ENCODE data around the gene FADS1. TPM values are rescaled to one million over a fixed set of nuclear protein-coding genes. Genes with fewer than 3 reads are reported as not detected.
A peak's percentile ranks its signal among the peaks of the same experiment; 100 is the strongest.

The FADS1 gene
- total RNA-seq, 1 experiment from 2014 or later: 105 TPM

DNA sequence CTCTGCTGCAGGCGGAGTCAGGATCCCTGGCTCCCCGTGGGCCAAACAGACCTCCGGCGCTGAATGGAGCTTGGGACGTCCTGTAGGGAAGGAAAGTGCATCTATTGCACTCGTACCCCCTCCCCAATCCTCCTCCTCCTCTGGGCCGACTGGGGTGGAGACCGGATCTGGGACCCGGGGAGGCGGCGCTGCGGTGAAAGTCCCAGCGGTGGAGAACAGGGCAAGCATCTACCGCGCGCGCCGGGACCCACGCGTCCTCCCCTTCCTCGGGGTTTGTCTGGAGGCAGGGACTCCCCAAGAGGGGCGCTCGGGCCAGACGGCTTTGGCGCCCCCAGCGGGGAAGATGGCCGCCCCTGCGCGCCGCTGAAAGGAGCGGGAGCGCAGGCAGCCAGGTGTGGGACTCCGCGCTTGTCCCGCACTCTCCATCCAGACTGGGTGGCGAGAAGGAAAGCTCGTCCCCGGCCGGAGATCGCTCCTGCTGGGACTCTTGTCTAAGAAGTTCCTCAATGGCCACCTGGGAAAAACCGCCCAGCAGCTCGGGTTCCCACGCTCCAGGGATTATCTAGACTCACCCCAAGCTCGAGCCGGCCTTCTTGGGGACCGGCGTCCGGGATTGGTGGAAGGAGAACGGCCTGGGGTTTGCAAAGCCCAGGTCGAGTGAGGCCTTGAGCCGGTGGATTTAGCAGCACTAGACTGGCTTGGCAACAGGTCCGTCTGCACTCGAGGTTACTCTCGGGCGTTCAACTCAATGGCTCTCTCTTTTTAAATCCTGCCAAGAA lies 12.0 kb upstream of the FADS1 start (continued):
- TF ChIP-seq, protein P1, sequence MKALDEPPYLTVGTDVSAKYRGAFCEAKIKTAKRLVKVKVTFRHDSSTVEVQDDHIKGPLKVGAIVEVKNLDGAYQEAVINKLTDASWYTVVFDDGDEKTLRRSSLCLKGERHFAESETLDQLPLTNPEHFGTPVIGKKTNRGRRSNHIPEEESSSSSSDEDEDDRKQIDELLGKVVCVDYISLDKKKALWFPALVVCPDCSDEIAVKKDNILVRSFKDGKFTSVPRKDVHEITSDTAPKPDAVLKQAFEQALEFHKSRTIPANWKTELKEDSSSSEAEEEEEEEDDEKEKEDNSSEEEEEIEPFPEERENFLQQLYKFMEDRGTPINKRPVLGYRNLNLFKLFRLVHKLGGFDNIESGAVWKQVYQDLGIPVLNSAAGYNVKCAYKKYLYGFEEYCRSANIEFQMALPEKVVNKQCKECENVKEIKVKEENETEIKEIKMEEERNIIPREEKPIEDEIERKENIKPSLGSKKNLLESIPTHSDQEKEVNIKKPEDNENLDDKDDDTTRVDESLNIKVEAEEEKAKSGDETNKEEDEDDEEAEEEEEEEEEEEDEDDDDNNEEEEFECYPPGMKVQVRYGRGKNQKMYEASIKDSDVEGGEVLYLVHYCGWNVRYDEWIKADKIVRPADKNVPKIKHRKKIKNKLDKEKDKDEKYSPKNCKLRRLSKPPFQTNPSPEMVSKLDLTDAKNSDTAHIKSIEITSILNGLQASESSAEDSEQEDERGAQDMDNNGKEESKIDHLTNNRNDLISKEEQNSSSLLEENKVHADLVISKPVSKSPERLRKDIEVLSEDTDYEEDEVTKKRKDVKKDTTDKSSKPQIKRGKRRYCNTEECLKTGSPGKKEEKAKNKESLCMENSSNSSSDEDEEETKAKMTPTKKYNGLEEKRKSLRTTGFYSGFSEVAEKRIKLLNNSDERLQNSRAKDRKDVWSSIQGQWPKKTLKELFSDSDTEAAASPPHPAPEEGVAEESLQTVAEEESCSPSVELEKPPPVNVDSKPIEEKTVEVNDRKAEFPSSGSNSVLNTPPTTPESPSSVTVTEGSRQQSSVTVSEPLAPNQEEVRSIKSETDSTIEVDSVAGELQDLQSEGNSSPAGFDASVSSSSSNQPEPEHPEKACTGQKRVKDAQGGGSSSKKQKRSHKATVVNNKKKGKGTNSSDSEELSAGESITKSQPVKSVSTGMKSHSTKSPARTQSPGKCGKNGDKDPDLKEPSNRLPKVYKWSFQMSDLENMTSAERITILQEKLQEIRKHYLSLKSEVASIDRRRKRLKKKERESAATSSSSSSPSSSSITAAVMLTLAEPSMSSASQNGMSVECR (CRISPR knock-in tag; IDR thresholded peaks at IDR 0.05; ENCODE audit: borderline replicate concordance): peak; percentile 57; the same call in 1 of the 2 replicates
- TF ChIP-seq JUN (CRISPR knock-in tag; IDR thresholded peaks at IDR 0.05) (peak; percentile 40; the same call in 1 of the 2 replicates), MYBL2 (CRISPR knock-in tag; IDR thresholded peaks at IDR 0.05) (peak; percentile 70; the same call in 1 of the 2 replicates), ZNF263 (CRISPR knock-in tag; IDR thresholded peaks at IDR 0.05; ENCODE audit: low read depth) (no peak), FOXK1 (CRISPR knock-in tag; IDR thresholded peaks at IDR 0.05) (no peak), ETV6 (CRISPR knock-in tag; IDR thresholded peaks at IDR 0.05) (0 out of 2 replicates have a peak, but pooled peaks have one; percentile 34), SP1 (CRISPR knock-in tag; conservative IDR thresholded peaks at IDR 0.05) (no peak; the same call in 1 of the 2 replicates), EMX1 (CRISPR knock-in tag; IDR thresholded peaks at IDR 0.05) (no peak), OVOL2 (CRISPR knock-in tag; IDR thresholded peaks at IDR 0.05; ENCODE audit: borderline replicate concordance) (no peak), ESRRA (CRISPR knock-in tag; IDR thresholded peaks at IDR 0.05; ENCODE audit: borderline replicate concordance) (no peak), GTF2I (CRISPR knock-in tag; conservative IDR thresholded peaks at IDR 0.05) (no peak), NFYB (CRISPR knock-in tag; conservative IDR thresholded peaks at IDR 0.05; ENCODE audit: low read depth) (no peak), NR2C2 (CRISPR knock-in tag; IDR thresholded peaks at IDR 0.05) (no peak), SOX15 (CRISPR knock-in tag; IDR thresholded peaks at IDR 0.05) (no peak), NR1H2 (CRISPR knock-in tag; IDR thresholded peaks at IDR 0.05) (no peak), ZNF423 (CRISPR knock-in tag; IDR thresholded peaks at IDR 0.05) (no peak)
- TF ChIP-seq, protein P2, sequence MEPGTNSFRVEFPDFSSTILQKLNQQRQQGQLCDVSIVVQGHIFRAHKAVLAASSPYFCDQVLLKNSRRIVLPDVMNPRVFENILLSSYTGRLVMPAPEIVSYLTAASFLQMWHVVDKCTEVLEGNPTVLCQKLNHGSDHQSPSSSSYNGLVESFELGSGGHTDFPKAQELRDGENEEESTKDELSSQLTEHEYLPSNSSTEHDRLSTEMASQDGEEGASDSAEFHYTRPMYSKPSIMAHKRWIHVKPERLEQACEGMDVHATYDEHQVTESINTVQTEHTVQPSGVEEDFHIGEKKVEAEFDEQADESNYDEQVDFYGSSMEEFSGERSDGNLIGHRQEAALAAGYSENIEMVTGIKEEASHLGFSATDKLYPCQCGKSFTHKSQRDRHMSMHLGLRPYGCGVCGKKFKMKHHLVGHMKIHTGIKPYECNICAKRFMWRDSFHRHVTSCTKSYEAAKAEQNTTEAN (CRISPR knock-in tag; IDR thresholded peaks at IDR 0.05): 0 out of 2 replicates have a peak, but pooled peaks have one; percentile 33
- TF ChIP-seq, protein P3, sequence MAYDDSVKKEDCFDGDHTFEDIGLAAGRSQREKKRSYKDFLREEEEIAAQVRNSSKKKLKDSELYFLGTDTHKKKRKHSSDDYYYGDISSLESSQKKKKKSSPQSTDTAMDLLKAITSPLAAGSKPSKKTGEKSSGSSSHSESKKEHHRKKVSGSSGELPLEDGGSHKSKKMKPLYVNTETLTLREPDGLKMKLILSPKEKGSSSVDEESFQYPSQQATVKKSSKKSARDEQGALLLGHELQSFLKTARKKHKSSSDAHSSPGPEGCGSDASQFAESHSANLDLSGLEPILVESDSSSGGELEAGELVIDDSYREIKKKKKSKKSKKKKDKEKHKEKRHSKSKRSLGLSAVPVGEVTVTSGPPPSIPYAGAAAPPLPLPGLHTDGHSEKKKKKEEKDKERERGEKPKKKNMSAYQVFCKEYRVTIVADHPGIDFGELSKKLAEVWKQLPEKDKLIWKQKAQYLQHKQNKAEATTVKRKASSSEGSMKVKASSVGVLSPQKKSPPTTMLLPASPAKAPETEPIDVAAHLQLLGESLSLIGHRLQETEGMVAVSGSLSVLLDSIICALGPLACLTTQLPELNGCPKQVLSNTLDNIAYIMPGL (CRISPR knock-in tag; IDR thresholded peaks at IDR 0.05): peak; percentile 65; the same call in 1 of the 2 replicates
- TF ChIP-seq, protein P4, sequence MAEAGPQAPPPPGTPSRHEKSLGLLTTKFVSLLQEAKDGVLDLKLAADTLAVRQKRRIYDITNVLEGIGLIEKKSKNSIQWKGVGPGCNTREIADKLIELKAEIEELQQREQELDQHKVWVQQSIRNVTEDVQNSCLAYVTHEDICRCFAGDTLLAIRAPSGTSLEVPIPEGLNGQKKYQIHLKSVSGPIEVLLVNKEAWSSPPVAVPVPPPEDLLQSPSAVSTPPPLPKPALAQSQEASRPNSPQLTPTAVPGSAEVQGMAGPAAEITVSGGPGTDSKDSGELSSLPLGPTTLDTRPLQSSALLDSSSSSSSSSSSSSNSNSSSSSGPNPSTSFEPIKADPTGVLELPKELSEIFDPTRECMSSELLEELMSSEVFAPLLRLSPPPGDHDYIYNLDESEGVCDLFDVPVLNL (CRISPR knock-in tag; IDR thresholded peaks at IDR 0.05; ENCODE audit: borderline replicate concordance, low read depth): 0 out of 2 replicates have a peak, but pooled peaks have one; percentile 81
- TF ChIP-seq, protein P5, sequence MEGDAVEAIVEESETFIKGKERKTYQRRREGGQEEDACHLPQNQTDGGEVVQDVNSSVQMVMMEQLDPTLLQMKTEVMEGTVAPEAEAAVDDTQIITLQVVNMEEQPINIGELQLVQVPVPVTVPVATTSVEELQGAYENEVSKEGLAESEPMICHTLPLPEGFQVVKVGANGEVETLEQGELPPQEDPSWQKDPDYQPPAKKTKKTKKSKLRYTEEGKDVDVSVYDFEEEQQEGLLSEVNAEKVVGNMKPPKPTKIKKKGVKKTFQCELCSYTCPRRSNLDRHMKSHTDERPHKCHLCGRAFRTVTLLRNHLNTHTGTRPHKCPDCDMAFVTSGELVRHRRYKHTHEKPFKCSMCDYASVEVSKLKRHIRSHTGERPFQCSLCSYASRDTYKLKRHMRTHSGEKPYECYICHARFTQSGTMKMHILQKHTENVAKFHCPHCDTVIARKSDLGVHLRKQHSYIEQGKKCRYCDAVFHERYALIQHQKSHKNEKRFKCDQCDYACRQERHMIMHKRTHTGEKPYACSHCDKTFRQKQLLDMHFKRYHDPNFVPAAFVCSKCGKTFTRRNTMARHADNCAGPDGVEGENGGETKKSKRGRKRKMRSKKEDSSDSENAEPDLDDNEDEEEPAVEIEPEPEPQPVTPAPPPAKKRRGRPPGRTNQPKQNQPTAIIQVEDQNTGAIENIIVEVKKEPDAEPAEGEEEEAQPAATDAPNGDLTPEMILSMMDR (IDR thresholded peaks at IDR 0.05): peak; percentile 29; the same call in 1 of the 2 replicates
- TF ChIP-seq, protein P6, sequence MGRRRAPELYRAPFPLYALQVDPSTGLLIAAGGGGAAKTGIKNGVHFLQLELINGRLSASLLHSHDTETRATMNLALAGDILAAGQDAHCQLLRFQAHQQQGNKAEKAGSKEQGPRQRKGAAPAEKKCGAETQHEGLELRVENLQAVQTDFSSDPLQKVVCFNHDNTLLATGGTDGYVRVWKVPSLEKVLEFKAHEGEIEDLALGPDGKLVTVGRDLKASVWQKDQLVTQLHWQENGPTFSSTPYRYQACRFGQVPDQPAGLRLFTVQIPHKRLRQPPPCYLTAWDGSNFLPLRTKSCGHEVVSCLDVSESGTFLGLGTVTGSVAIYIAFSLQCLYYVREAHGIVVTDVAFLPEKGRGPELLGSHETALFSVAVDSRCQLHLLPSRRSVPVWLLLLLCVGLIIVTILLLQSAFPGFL (CRISPR knock-in tag; IDR thresholded peaks at IDR 0.05; ENCODE audit: borderline replicate concordance): no peak
- TF ChIP-seq, protein P7, sequence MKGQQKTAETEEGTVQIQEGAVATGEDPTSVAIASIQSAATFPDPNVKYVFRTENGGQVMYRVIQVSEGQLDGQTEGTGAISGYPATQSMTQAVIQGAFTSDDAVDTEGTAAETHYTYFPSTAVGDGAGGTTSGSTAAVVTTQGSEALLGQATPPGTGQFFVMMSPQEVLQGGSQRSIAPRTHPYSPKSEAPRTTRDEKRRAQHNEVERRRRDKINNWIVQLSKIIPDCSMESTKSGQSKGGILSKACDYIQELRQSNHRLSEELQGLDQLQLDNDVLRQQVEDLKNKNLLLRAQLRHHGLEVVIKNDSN (CRISPR knock-in tag; IDR thresholded peaks at IDR 0.05): 0 out of 2 replicates have a peak, but pooled peaks have one; percentile 2
- TF ChIP-seq, protein P8, sequence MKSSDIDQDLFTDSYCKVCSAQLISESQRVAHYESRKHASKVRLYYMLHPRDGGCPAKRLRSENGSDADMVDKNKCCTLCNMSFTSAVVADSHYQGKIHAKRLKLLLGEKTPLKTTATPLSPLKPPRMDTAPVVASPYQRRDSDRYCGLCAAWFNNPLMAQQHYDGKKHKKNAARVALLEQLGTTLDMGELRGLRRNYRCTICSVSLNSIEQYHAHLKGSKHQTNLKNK (CRISPR knock-in tag; IDR thresholded peaks at IDR 0.05): no peak
